SU-DHL-6 (cell line): Measurements from ENCODE around the gene EIF4G1.

Experiments used
- H2AFZ ChIP-seq: fragments of 200-600 bp; sonication (generic); 2 replicates; pipeline ENCODE4 v1.6.1; 2014; ENCODE audit warnings: low read depth, mild to moderate bottlenecking, moderate library complexity, mixed read lengths, antibody characterized with exemption, low read length; ENCODE audit not compliant: severe bottlenecking
- H3F3A ChIP-seq: fragments of 200-600 bp; shearing (Covaris generic); 2 replicates; pipeline ENCODE4 v1.6.0; 2016; ENCODE audit warnings: antibody characterized with exemption, mild to moderate bottlenecking; ENCODE audit not compliant: insufficient read depth
- H3K27ac ChIP-seq: fragments of 200-600 bp; sonication (generic); 2 replicates; pipeline ENCODE4 v1.5.1; 2016; ENCODE audit warnings: low read depth, mild to moderate bottlenecking, low read length, moderate library complexity, mixed read lengths
- H3K27me3 ChIP-seq: fragments of 200-600 bp; sonication (generic), shearing (Covaris generic); 2 replicates; pipeline ENCODE4 v1.6.0; 2014; ENCODE audit warnings: mild to moderate bottlenecking, low read length
- H3K36me3 ChIP-seq: fragments of 200-600 bp; sonication (generic); 2 replicates; pipeline ENCODE4 v1.6.1; 2014; ENCODE audit warnings: mild to moderate bottlenecking, low read length, mixed read lengths
- H3K4me2 ChIP-seq: fragments of 300-600, 200-600 bp; shearing (Covaris generic), sonication (generic); 2 replicates; pipeline ENCODE4 v1.6.0; 2014; ENCODE audit warnings: low read length, low read depth, mild to moderate bottlenecking; ENCODE audit not compliant: poor library complexity, severe bottlenecking
- H3K4me3 ChIP-seq: fragments of 200-600 bp; sonication (generic); 2 replicates; pipeline ENCODE4 v1.5.1; 2014; ENCODE audit warnings: antibody characterized with exemption, low read length, mild to moderate bottlenecking, mixed read lengths; ENCODE audit not compliant: insufficient read depth, poor library complexity, severe bottlenecking
- H3K79me2 ChIP-seq: fragments of 200-600 bp; sonication (generic); 2 replicates; pipeline ENCODE4 v1.6.1; 2014; ENCODE audit warnings: mild to moderate bottlenecking, low read length, moderate library complexity; ENCODE audit not compliant: insufficient read depth
- H3K9ac ChIP-seq: fragments of 200-600 bp; sonication (generic); 2 replicates; pipeline ENCODE4 v1.7.0; 2014; ENCODE audit warnings: mild to moderate bottlenecking, low read length
- H3K9me2 ChIP-seq: fragments of 200-600 bp; sonication (generic); replicated peaks from 2 replicates; pipeline ENCODE4 v1.6.1; 2014; ENCODE audit warnings: low read length; ENCODE audit not compliant: insufficient read depth
- H3K9me3 ChIP-seq: fragments of 200-600 bp; sonication (generic); 2 replicates; pipeline ENCODE4 v1.6.1; 2014; ENCODE audit warnings: low read length, mixed read lengths; ENCODE audit not compliant: insufficient read depth
- H4K20me1 ChIP-seq: fragments of 200-600 bp; sonication (generic); 2 replicates; pipeline ENCODE4 v1.6.1; 2014; ENCODE audit warnings: low read depth, mild to moderate bottlenecking, antibody characterized with exemption, low read length, moderate library complexity, mixed read lengths
- CTCF ChIP-seq: fragments of 200-600 bp; sonication (generic); IDR thresholded peaks from one replicate; pipeline ENCODE4 v1.5.1; 2017; ENCODE audit warnings: antibody characterized with exemption, mild to moderate bottlenecking, low read length, moderate library complexity; ENCODE audit not compliant: insufficient read depth, poor library complexity, severe bottlenecking
- EZH2phosphoT487 ChIP-seq: fragments of 200-600 bp; sonication (generic), shearing (Covaris generic); conservative IDR thresholded peaks from 2 replicates; pipeline ENCODE4 v1.6.1; 2018; ENCODE audit warnings: mild to moderate bottlenecking, antibody characterized with exemption, low read length, moderate library complexity, mixed read lengths

Gene EIF4G1

DNA sequence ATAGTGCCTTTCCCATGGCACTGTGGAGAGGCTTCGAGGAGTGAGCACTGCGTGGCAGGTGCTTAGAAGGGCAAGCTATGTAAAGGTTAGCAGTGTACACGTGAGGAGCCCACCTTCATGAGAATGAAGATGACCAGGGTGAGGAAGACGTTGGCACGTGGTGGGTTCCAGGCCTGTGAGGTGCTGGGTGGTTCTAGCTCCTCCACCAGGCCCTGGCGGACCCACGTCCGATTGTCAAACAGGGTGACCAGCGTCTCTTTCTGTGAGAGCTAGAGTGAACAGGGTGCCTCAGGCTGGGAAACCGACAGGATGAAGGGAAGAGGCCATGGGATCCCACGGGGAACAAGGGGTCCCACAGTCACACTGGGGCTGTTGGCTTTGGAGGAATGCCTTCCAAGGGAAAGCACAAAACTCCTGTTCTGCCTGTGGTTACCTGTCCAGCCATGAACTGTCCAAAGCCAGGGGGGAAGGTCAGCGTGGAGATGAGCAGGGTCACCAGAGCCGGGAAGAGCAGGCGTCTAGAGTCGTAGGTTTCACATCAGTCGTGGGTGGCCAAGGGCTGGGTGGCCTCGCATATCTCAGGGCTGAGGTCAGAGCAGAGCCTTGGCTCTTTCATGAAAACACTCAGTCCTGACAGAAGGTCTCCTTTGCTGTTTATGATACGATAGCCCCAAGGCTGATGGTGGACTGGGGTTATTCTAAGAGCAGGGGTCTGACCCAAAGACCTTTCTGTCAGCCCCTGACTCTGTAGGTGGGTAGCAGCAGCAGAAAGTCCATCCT lies 41.0 kb downstream of the EIF4G1 start:
- Histone ChIP-seq H3K9me3 (no peaks in the 10 kb centered on the region), H3K4me3 (no peak overlapping the region), H3K79me2 (no peaks in the 10 kb centered on the region), H3K27me3 (no peaks in the 10 kb centered on the region), H3K9ac (no peak overlapping the region), H3F3A (no peaks in the 10 kb centered on the region), H3K36me3 (no peaks in the 10 kb centered on the region), H2AFZ (no peak overlapping the region), H3K27ac (no peak overlapping the region), H3K4me2 (no peak overlapping the region), H3K9me2 (no peaks in the 10 kb centered on the region), H4K20me1 (no peaks in the 10 kb centered on the region)
- TF ChIP-seq EZH2phosphoT487 (no peak), CTCF (no peak)

DNA sequence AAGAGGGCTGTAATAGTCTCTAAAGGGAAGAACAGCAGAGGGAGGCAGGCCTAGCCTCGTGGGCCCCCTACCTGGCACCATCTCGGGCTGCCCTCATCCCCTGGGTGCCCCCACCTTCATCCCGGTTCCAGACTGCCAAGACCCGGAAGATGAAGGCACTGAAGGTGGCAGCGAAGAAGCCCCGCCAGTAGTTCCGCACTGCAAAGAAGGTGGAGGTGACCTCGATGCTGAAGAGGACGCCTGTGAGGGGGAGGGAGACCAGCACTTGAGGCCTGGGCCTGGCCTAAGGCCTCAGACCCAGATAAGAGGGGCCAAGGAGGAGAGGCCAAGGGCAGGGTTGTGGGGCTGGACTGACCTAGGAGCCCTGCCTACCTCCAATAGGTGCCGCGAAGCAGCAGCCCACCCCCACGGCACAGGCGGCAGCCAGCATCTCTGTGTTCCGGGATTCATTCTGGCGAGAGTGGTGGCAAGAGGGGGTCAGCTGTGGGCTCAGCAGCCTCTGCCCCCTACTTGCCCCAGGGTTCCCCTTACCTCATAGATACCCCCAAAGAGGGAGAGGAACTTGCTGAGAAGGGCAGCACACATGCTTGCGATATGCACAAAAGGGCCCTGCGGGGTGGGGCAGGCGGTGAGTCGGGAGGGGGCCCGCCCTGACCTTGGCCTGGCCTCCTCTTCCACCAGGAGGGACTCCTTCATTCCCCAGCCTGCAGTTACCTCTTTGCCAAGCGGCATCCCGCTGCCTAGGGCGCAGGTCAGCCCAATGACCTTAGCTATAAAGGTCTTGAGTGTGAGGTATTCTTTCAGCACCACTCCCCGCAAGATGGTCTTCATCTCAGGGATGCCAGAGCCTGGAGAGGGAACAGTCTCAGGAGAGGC lies 43.1 kb downstream of the EIF4G1 start:
- no peaks in the 10 kb centered on the region; the same call in 1 of the 2 replicates for H3K79me2 ChIP-seq
- no peak for TF ChIP-seq EZH2phosphoT487
- no peak for TF ChIP-seq CTCF
- H3F3A ChIP-seq: no peaks in the 10 kb centered on the region
- H3K9ac ChIP-seq: no peak overlapping the region
- H4K20me1 ChIP-seq: no peaks in the 10 kb centered on the region
- no peaks in the 10 kb centered on the region for H3K9me3 ChIP-seq
- no peak overlapping the region for H3K4me2 ChIP-seq
- no peaks in the 10 kb centered on the region for H3K36me3 ChIP-seq
- H3K27ac ChIP-seq: no peak overlapping the region
- H3K4me3 ChIP-seq: no peak overlapping the region
- H3K9me2 ChIP-seq: no peaks in the 10 kb centered on the region
- H2AFZ ChIP-seq: no peak overlapping the region
- H3K27me3 ChIP-seq: no peaks in the 10 kb centered on the region

DNA sequence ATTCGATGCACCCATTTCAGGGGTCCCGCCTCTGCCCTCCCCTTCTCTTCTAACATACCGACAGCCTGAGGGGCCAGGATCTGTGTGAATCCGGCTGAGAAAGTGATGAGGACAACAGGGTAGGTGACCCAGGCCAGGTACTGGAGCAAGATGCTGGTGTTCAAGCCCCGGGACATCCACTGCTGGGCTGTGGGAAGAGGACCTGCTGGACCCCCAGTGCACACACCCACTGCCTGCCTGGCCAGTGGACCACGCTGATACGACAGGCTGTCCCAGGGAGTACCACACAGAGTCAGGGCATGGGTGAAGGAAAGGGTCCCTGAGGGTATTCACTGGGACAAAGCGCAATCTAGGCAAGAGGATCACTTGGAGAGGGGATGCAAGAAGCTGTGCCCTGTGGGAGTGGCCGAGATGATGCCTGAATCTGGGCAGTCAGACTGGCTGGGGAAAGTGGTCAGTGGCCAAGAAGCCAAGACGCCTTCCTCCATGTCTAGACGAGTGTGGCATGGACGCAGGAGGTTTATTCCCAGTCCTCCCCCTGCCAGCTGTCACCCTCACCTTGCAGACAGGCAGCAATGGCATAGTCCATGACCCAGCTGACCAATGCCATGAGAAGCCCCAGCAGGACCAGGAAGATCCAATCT lies 43.8 kb downstream of the EIF4G1 start:
- Histone ChIP-seq H3K27ac (no peak overlapping the region), H3F3A (no peaks in the 10 kb centered on the region), H2AFZ (no peak overlapping the region), H3K79me2 (no peaks in the 10 kb centered on the region; the same call in 1 of the 2 replicates), H4K20me1 (no peaks in the 10 kb centered on the region), H3K4me3 (no peak overlapping the region), H3K9me3 (no peaks in the 10 kb centered on the region), H3K4me2 (no peak overlapping the region), H3K9me2 (no peaks in the 10 kb centered on the region), H3K36me3 (no peaks in the 10 kb centered on the region), H3K27me3 (no peaks in the 10 kb centered on the region), H3K9ac (no peak overlapping the region)
- TF ChIP-seq EZH2phosphoT487 (no peak), CTCF (no peak)
